GM18519 (cell line): ENCODE data around the gene OSBPL9.

ENCODE experiments used
- ATAC-seq: cut with Tn5 transposase; IDR thresholded peaks from one replicate; pipeline ENCODE4 v1.9.1; 2021; ENCODE audit warnings: mild to moderate bottlenecking, moderate library complexity; ENCODE audit not compliant: unreplicated experiment, low FRiP score

The OSBPL9 gene

GRCh38 chr1:51661081-51661518, 44.2 kb downstream of the OSBPL9 start:
- ATAC-seq, result no peak

DNA sequence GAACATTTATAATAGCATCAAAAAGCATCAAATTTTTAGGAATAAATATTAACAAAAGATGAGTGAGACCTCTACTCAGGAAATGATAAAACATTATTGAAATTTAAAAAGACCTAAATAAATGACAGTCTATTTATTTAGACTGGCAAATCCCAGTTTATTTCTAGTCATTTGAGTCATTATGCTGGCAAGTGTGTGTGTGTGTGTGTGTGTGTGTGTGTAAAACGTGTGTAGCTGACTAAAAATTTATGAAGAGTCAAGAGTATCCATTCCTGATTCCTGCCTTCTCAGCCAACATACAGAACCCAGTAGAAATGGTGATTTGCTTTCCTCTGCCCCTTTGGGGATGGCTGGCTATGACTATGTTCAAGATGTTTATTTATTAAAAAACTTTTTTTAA, 46.2 kb downstream of the OSBPL9 start:
- no peak for ATAC-seq

GRCh38 chr1:51663721-51664120, 46.8 kb downstream of the OSBPL9 start:
- no peak for ATAC-seq

DNA sequence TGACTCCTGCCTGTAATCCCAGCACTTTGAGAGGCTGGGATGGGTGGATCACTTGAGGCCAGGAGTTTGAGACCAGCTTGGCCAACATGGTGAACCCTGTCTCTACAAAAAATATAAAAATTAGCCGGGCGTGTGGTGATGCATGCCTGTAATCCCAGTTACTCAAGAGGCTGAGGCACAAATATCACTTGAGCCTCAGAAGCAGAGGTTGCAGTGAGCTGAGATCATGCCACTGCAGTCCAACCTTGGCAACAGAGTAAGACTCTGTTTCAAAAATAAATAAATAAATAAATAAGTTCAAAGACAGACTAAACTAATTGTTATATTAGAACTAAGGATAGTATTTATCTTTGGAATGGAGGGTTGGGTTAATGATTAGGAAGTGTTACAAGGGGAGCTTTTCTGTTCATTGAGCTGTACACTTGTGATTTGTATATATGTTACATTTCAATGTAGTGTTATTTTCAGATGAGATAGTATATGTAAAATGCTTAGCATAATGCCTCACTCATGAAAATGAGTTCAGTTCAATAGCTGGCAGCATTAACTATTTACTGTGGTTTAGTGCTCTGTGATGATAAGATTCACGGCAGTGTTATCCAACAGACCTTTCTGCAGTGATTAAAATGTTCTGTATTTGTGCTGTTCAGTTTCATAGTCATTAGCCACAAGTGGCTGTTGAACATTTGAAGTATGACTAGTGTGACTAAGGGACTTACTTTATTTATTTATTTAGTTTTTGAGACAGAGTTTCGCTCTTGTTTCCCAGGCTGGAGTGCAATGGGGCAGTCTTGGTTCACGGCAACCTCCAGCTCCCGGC, 47.7 kb downstream of the OSBPL9 start:
- no peak for ATAC-seq

DNA sequence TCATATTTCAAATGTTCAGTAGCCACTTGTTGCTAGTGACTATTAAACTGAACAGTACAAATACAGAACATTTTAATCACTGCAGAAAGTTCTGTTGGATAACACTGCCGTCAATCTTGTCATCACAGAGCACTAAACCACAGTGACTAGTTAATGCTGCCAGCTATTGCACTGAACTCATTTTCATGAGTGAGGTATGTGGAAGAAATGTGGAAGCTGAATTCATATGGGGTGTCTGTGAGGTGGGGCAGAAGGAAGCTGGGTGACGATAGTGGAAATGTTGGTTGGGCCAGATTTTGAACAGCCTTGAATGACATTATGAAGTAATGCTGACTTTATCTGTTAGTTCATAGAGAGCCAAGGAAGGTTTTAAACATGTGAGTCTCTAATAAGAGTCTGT, 49.6 kb downstream of the OSBPL9 start:
- ATAC-seq, result no peak

DNA sequence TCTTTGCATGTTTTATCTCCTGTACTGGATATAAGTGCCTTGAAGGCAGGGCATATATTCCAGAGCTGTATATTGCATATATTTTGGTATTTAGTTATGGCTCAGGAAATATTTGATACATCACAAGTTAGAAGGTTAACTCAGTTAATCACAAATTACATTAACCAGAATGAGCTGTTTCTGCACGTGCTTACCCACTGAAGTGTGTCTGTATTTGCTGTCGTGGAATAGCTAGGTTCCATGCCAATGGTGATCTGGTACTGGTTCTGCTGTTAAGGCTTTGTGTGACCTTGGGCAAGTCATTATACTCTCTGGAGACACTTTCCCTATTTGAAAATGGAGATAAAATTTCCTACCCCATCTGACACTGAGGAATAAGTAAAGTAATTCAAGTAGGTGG, 50.7 kb downstream of the OSBPL9 start:
- no peak for ATAC-seq

DNA sequence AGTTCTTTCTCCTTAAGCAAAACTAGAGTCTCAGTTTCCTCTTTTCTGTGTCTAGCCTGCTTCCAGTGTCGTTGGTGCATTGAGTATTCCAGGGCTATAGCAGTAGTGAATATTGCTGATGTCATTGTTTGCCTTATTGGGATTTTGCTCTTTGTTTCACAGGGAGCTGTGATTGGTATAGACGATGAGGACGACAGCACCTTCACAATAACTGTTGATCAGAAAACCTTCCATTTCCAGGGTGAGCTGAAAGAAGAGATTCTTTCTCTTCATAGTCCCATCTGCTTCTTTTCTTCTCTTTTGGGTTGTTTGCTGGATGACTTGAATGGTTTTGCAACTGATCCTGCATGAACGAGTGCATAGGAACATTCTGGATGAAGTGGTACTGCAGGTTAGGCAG, 52.4 kb downstream of the OSBPL9 start:
- no peak for ATAC-seq

DNA sequence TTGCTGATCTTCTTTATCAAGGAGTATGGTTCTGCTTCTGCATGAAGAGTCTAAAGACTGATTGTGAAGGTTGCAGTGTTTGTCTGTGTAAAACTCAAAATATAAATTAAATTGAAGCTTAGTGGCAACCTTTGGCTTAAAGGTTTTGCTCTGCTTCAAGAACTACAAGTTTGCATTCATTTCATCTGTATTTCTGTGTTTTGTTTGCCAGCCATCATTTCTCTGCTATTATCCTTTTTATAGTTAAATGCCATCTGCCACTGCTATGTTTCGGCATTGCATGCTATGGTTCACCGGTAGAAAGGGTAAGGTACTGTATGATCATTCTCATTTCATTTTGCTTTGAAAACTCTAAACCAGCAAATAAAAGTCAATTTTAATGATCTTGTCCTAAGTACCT, 52.9 kb downstream of the OSBPL9 start:
- no peak for ATAC-seq

- no peak for ATAC-seq
Measured at GRCh38 chr1:51671527-51672325, 54.8 kb downstream of the OSBPL9 start.

- ATAC-seq, result no peak
Measured at GRCh38 chr1:51673279-51673678, 56.4 kb downstream of the OSBPL9 start.

DNA sequence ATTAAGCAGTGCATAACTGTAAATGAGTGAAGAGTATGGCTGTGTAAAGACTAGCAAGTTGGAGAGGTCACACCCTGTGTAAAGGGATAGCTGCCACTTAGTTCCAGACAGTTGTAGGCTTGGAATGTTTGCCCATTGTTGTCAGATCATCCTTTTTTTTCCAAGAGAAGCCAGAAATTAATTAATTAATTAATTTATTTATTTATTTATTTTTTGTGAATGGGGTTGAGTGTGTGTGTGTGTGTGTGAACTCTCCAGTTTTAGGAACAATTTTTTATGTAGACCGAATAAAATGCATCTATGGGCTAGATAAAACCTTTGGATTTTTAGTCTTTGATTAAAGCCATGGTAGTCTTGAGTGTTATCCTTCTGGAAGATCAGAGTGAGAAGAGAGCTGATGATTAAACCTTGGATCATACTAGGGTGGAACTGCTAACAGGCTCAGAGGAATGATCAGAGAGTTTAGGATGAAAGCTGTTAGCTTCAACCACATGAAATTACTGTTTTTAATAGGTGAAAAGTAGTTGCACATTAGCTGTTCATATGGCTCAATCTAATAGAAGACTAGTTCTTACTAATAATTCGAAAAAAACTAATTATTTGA, 58.4 kb downstream of the OSBPL9 start:
- ATAC-seq, result no peak

GRCh38 chr1:51679435-51679834, 62.5 kb downstream of the OSBPL9 start:
- ATAC-seq, result no peak

GRCh38 chr1:51684776-51685175, 67.9 kb downstream of the OSBPL9 start:
- no peak for ATAC-seq

- no peak for ATAC-seq
Measured at GRCh38 chr1:51686450-51686849, 69.6 kb downstream of the OSBPL9 start.

- ATAC-seq, result no peak
Measured at GRCh38 chr1:51689075-51689440, 72.2 kb downstream of the OSBPL9 start.

DNA sequence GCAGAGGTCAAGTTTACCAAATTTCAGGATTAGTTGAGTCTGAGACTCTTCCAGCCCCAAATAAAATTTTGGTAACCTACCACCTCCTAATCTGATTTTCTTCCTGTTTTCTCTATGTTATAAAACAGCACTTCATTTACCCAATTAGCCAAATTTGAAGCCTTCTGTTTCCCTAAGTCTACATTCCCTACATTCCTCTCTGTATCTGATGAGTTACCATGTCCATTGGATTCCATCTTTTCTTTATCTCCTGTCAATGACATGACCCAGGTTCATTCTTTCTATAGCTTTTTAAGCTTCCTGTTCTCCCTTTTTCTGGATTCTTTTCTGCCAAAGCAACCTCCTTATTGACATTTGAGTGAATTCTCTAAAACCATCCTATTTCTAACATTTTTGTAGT, 72.8 kb downstream of the OSBPL9 start:
- no peak for ATAC-seq

DNA sequence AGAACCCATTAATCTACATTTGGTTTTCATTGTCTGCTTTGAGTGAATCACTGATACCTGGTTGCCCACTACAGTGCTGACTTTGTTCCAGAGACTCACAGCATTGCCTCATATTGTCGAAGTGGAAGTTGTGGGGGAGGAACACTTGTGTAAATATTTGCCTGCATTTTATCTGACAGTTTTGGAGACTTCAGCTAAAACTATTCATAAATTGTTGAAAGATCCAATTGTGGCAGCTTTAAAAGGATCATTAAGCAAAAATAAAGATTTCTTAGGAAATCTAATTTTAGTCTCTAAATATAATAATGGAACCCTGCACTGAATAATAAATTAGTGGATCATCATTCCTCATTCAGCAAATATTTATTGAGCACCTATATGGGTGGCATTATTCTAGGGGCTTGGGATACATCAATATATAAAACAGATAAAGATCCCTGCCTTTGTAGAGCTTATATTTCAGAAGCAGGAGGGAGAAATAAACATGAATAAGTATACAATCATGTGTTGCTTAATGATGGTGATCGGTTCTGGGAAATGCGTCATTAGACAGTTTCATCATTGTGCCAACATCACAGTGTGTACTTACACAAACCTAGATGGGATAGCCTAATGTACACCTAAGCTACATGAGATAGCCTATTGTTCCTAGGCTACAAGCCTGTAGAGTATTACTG, 73.5 kb downstream of the OSBPL9 start:
- ATAC-seq, result no peak

- no peak for ATAC-seq
Measured at GRCh38 chr1:51691920-51692319, 75.0 kb downstream of the OSBPL9 start.

- no peak for ATAC-seq
Measured at GRCh38 chr1:51693419-51694155, 76.7 kb downstream of the OSBPL9 start.

DNA sequence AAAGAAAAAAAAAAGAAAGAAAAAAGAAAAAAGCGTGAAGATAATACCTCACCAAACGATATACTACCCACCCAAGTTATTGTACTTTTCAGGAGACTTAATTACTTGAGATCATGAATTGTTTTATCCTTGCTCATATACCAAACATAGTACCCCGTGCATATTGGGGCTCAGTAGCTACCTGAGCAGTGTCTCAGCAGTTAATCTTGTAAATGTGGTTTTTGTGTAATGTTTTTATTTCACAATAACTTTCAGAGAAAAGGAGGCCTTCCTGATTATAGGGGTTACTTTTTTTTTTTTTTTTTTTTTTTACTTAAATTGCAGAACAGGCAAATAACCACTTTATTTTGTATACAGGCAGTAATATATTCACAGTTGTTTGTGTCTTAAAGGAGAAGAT, 80.3 kb downstream of the OSBPL9 start:
- no peak for ATAC-seq
